WTC11 (cell line): ENCODE data around the gene LYPD6B. TPM values are rescaled to one million over a fixed set of nuclear protein-coding genes. Genes with fewer than 3 reads are reported as not detected.

ENCODE experiments used
- ATAC-seq: fragments of 200-7000 bp; cut with Tn5 transposase; 2 replicates; pipeline ENCODE4 v1.10.0; 2021; ENCODE audit warnings: mild to moderate bottlenecking, moderate library complexity
- CTCF ChIA-PET: fragments of 300-600 bp; sonication (Branson Sonifier 250); formaldehyde crosslinking; loops from one replicate; lab custom pipeline; 2021; ENCODE audit warnings: antibody characterized with exemption; lab: Charles Lee
- POLR2A ChIA-PET: fragments of 350-600 bp; sonication (Branson Sonifier 250); formaldehyde crosslinking; loops from one replicate; lab custom pipeline; 2021; ENCODE audit warnings: antibody characterized with exemption; lab: Charles Lee
- DNase-seq: peaks from one replicate; pipeline ENCODE4 v3.0.0; 2021; ENCODE audit warnings: low spot score
- H3K27ac Mint-ChIP-seq: 2 replicates; pipeline ENCODE4 v1.8.0; 2021; ENCODE audit warnings: mixed read lengths
- H3K27me3 Mint-ChIP-seq: 2 replicates; pipeline ENCODE4 v1.8.0; 2021; ENCODE audit warnings: low read depth, mild to moderate bottlenecking, moderate library complexity, mixed read lengths
- H3K36me3 Mint-ChIP-seq: 2 replicates; pipeline ENCODE4 v1.8.0; 2021; ENCODE audit warnings: mixed read lengths
- H3K4me1 Mint-ChIP-seq: 2 replicates; pipeline ENCODE4 v1.8.0; 2022; ENCODE audit warnings: mixed read lengths
- H3K4me3 Mint-ChIP-seq: 2 replicates; pipeline ENCODE4 v1.8.0; 2021; ENCODE audit warnings: mild to moderate bottlenecking, moderate library complexity, mixed read lengths
- H3K9me3 Mint-ChIP-seq: 2 replicates; pipeline ENCODE4 v1.8.0; 2021; ENCODE audit warnings: mixed read lengths
- ARID4B ChIP-seq: sonication (generic); formaldehyde crosslinking; IDR thresholded peaks from 2 replicates; pipeline ENCODE4 v1.8.0; 2023; ENCODE audit warnings: missing genetic modification reagents, mild to moderate bottlenecking, borderline replicate concordance
- CBFB ChIP-seq: sonication (generic); formaldehyde crosslinking; IDR thresholded peaks from 2 replicates; pipeline ENCODE4 v1.8.1; 2022; ENCODE audit warnings: mild to moderate bottlenecking, low read depth, missing genetic modification reagents
- CREM ChIP-seq: sonication (generic); formaldehyde crosslinking; IDR thresholded peaks from 2 replicates; pipeline ENCODE4 v1.8.1; 2022; ENCODE audit warnings: mild to moderate bottlenecking, missing genetic modification reagents, moderate library complexity
- ELF4 ChIP-seq: sonication (generic); formaldehyde crosslinking; IDR thresholded peaks from 2 replicates; pipeline ENCODE4 v1.8.1; 2022; ENCODE audit warnings: low read depth, mild to moderate bottlenecking, moderate library complexity, missing genetic modification reagents
- ETV6 ChIP-seq: sonication (generic); formaldehyde crosslinking; IDR thresholded peaks from 2 replicates; pipeline ENCODE4 v1.8.1; 2022; ENCODE audit warnings: mild to moderate bottlenecking, missing genetic modification reagents
- FOXJ3 ChIP-seq: sonication (generic); formaldehyde crosslinking; IDR thresholded peaks from 2 replicates; pipeline ENCODE4 v1.9.0; 2021; ENCODE audit warnings: missing genetic modification reagents, mild to moderate bottlenecking, borderline replicate concordance
- GTF2I ChIP-seq: fragments of 250-450 bp; sonication (Bioruptor Pico); conservative IDR thresholded peaks from 2 replicates; pipeline ENCODE4 v1.4.0; 2021; ENCODE audit warnings: mild to moderate bottlenecking
- IRF1 ChIP-seq: sonication (generic); formaldehyde crosslinking; IDR thresholded peaks from 2 replicates; pipeline ENCODE4 v1.8.0; 2023; ENCODE audit warnings: missing genetic modification reagents
- IRF2 ChIP-seq: sonication (generic); formaldehyde crosslinking; IDR thresholded peaks from 2 replicates; pipeline ENCODE4 v1.8.0; 2022; ENCODE audit warnings: low read depth, missing genetic modification reagents, borderline replicate concordance
- JUN ChIP-seq: sonication (generic); formaldehyde crosslinking; IDR thresholded peaks from 2 replicates; pipeline ENCODE4 v1.8.0; 2023; ENCODE audit warnings: mild to moderate bottlenecking, missing genetic modification reagents
- KAT7 ChIP-seq: sonication (generic); formaldehyde crosslinking; IDR thresholded peaks from 2 replicates; pipeline ENCODE4 v1.8.1; 2023; ENCODE audit warnings: missing genetic modification reagents, mild to moderate bottlenecking, borderline replicate concordance
- NFYB ChIP-seq: sonication (generic); formaldehyde crosslinking; conservative IDR thresholded peaks from 2 replicates; pipeline ENCODE4 v1.8.0; 2022; ENCODE audit warnings: low read depth, missing genetic modification reagents
- NR1H2 ChIP-seq: sonication (generic); formaldehyde crosslinking; IDR thresholded peaks from 2 replicates; pipeline ENCODE4 v1.9.0; 2021; ENCODE audit warnings: mild to moderate bottlenecking, moderate library complexity, missing genetic modification reagents
- PREB ChIP-seq: sonication (generic); formaldehyde crosslinking; IDR thresholded peaks from 2 replicates; pipeline ENCODE4 v1.8.1; 2022; ENCODE audit warnings: mild to moderate bottlenecking, missing genetic modification reagents, moderate library complexity, borderline replicate concordance
- RELA ChIP-seq: sonication (generic); formaldehyde crosslinking; IDR thresholded peaks from 2 replicates; pipeline ENCODE4 v1.8.1; 2022; ENCODE audit warnings: missing genetic modification reagents, mild to moderate bottlenecking, borderline replicate concordance
- SMAD3 ChIP-seq: sonication (generic); formaldehyde crosslinking; IDR thresholded peaks from 2 replicates; pipeline ENCODE4 v1.8.0; 2022; ENCODE audit warnings: missing genetic modification reagents, mild to moderate bottlenecking, borderline replicate concordance
- ZBTB43 ChIP-seq: sonication (generic); formaldehyde crosslinking; IDR thresholded peaks from 2 replicates; pipeline ENCODE4 v1.8.1; 2023; ENCODE audit warnings: mild to moderate bottlenecking, missing genetic modification reagents
- ZMAT4 ChIP-seq: fragments of 250-450 bp; sonication (Bioruptor Pico); IDR thresholded peaks from 2 replicates; pipeline ENCODE4 v1.9.0; 2021; ENCODE audit warnings: mild to moderate bottlenecking
- ZNF263 ChIP-seq: sonication (generic); formaldehyde crosslinking; IDR thresholded peaks from 2 replicates; pipeline ENCODE4 v1.8.1; 2022; ENCODE audit warnings: low read depth, mild to moderate bottlenecking, moderate library complexity, missing genetic modification reagents
- ZNF396 ChIP-seq: fragments of 250-450 bp; sonication (Bioruptor Pico); IDR thresholded peaks from 2 replicates; pipeline ENCODE4 v1.8.0; 2021; ENCODE audit warnings: mild to moderate bottlenecking, moderate library complexity, borderline replicate concordance
- ZNF423 ChIP-seq: fragments of 250-450 bp; sonication (Bioruptor Pico); IDR thresholded peaks from 2 replicates; pipeline ENCODE4 v2.1.2; 2022; ENCODE audit warnings: mild to moderate bottlenecking, moderate library complexity
- ZNF512 ChIP-seq: sonication (generic); formaldehyde crosslinking; IDR thresholded peaks from 2 replicates; pipeline ENCODE4 v1.8.1; 2022; ENCODE audit warnings: missing genetic modification reagents, borderline replicate concordance
- total RNA-seq: library from RNA; stranded (reverse); gene quantifications from 3 replicates; pipeline ENCODE4 v1.2.3, GENCODE V29; 2021

LYPD6B gene
- total RNA-seq, 1 experiment from 2014 or later, result 1.6 TPM

- no peak overlapping the region for H3K27ac Mint-ChIP-seq
- POLR2A ChIA-PET, result no interaction called here
- DNase-seq, result peak; percentile 48
These were observed 648 bp upstream of the LYPD6B start for GRCh38 chr2:149037851-149038250.

GRCh38 chr2:149039213-149039724, 770 bp downstream of the LYPD6B start:
- H3K4me3 Mint-ChIP-seq, result peak overlapping the region; percentile 71
- POLR2A ChIA-PET, result interaction anchor here (0.6 kb wide), 1 partner anchor 236 kb away, joined by 3 read pairs; no protein-coding TSS in a partner anchor
- no peak overlapping the region for H3K27ac Mint-ChIP-seq
- H3K9me3 Mint-ChIP-seq, result no peaks in the 10 kb centered on the region
- ATAC-seq, result no peak
- H3K36me3 Mint-ChIP-seq, result no peaks in the 10 kb centered on the region
- H3K4me1 Mint-ChIP-seq, result peaks cover 6% of the 10 kb centered on the region
- CTCF ChIA-PET, result interaction anchor here (0.7 to 5.1 kb wide), 15 partner anchors 10 to 1532 kb away, joined by 3 to 61 read pairs (median 4); partner anchors contain the start of gene LYPD6
- no peak for DNase-seq
- H3K27me3 Mint-ChIP-seq, result peaks cover 30% of the 10 kb centered on the region
- TF ChIP-seq JUN (CRISPR knock-in tag) (no peak), IRF1 (CRISPR knock-in tag) (no peak), ZNF423 (no peak), ZNF263 (CRISPR knock-in tag) (no peak), CREM (CRISPR knock-in tag) (no peak), ZNF512 (CRISPR knock-in tag) (no peak), SMAD3 (CRISPR knock-in tag) (no peak), ZMAT4 (CRISPR knock-in tag) (no peak), NFYB (no peak), KAT7 (no peak), NR1H2 (CRISPR knock-in tag) (no peak), ARID4B (CRISPR knock-in tag) (no peak), PREB (CRISPR knock-in tag) (no peak)

More at GRCh38 chr2:149037851-149038250, 648 bp upstream of the LYPD6B start:
- H3K4me1 Mint-ChIP-seq, result peaks cover 14% of the 10 kb centered on the region
- CTCF ChIA-PET, result interaction anchor here (0.6 to 5.1 kb wide), 21 partner anchors 8 to 549 kb away, joined by 3 to 61 read pairs (median 4); partner anchors contain the start of genes LYPD6 and MMADHC
- H3K4me3 Mint-ChIP-seq, result peak overlapping the region; percentile 69
- no peaks in the 10 kb centered on the region for H3K36me3 Mint-ChIP-seq
- no peak for TF ChIP-seq GTF2I (CRISPR knock-in tag)
- TF ChIP-seq ETV6, result no peak
- TF ChIP-seq ELF4 (CRISPR knock-in tag), result no peak
- no peak for TF ChIP-seq RELA (CRISPR knock-in tag)
- TF ChIP-seq FOXJ3 (CRISPR knock-in tag), result no peak
- no peak for TF ChIP-seq CBFB (CRISPR knock-in tag)
- no peak for TF ChIP-seq ZBTB43 (CRISPR knock-in tag)
- TF ChIP-seq ZNF423, result no peak
- TF ChIP-seq PREB (CRISPR knock-in tag), result no peak
- TF ChIP-seq IRF2 (CRISPR knock-in tag), result no peak
- TF ChIP-seq ZNF396 (CRISPR knock-in tag), result no peak
- H3K9me3 Mint-ChIP-seq, result no peaks in the 10 kb centered on the region
- peaks cover 30% of the 10 kb centered on the region for H3K27me3 Mint-ChIP-seq
- peak; percentile 60 for ATAC-seq
